K562 (cell line): ENCODE results near the gene COBLL1. TPM values are rescaled to one million over a fixed set of nuclear protein-coding genes. Genes with fewer than 3 reads are reported as not detected.

ENCODE experiments used
- ATAC-seq: fragments of 200-7000 bp; cut with Tn5 transposase; 3 replicates; pipeline ENCODE4 v1.9.1; 2020; ENCODE audit warnings: moderate library complexity
- BruUV-seq: library from RNA; stranded (reverse); fragments of 400-500 nt; replicated peaks from 2 replicates; lab custom pipeline; 2021; lab: Mats Ljungman, UMichigan
- CTCF ChIA-PET: fragments of 300-600 bp; formaldehyde crosslinking; extraction: SDS; loops from one replicate; lab custom pipeline; 2021; ENCODE audit warnings: low intra/inter-chr PET ratio; lab: Yijun Ruan, JAX
- POLR2A ChIA-PET: fragments of 300-600, 350-650 bp; sonication (Branson Sonifier 250); formaldehyde crosslinking; extraction: SDS; loops from one replicate; lab custom pipeline; 2021; ENCODE audit warnings: antibody characterized with exemption, inconsistent platforms; lab: Yijun Ruan, JAX
- DNase-seq, 4 experiments: peaks; one replicate each; pipeline versions ENCODE4 v3.0.0 to v3.0.0-alpha.2; 2011 to 2018; ENCODE audit warnings: low spot score in 3 of 4, mixed read lengths in 3 of 4; ENCODE audit errors: extremely low read depth in 1 of 4
- FAIRE-seq: peaks from 2 replicates; lab custom pipeline; 2011; peaks lifted over from hg19 to GRCh38; lab: Jason Lieb, UNC
- H2AFZ ChIP-seq: 2 replicates; pipeline ENCODE4 v1.6.0; 2011; ENCODE audit warnings: low read depth, low read length, control low read depth, inconsistent platforms
- H3K27ac ChIP-seq: fragments of 200-600 bp; 3 replicates; pipeline ENCODE4 v1.8.0; 2011; ENCODE audit warnings: low read depth, mild to moderate bottlenecking, control low read depth, inconsistent platforms, low read length, moderate library complexity, mixed read lengths; ENCODE audit errors: extremely low read depth
- H3K27me3 ChIP-seq, 2 experiments: fragments of 300-600 bp in 1 of 2; 2 replicates in 1 of 2; 3 replicates in 1 of 2; pipeline versions ENCODE4 v1.6.0 to v1.8.0; 2011; ENCODE audit warnings: inconsistent platforms in 2 of 2, low read length in 2 of 2, mild to moderate bottlenecking in 1 of 2, mixed read lengths in 1 of 2, moderate library complexity in 1 of 2; ENCODE audit not compliant: control insufficient read depth in 2 of 2, insufficient read depth in 2 of 2
- H3K36me3 ChIP-seq: fragments of 300-600 bp; 3 replicates; pipeline ENCODE4 v1.8.0; 2011; ENCODE audit warnings: mild to moderate bottlenecking, low read length, inconsistent platforms; ENCODE audit not compliant: control insufficient read depth, insufficient read depth
- H3K4me1 ChIP-seq, 2 experiments: fragments of 200-600 bp in 1 of 2; replicated peaks in 1 of 2; 2 replicates in 1 of 2; 3 replicates in 1 of 2; pipeline versions ENCODE4 v1.5.1 to v1.8.0; 2011; ENCODE audit warnings: inconsistent platforms in 2 of 2, low read length in 2 of 2, mild to moderate bottlenecking in 1 of 2, mixed read lengths in 1 of 2, moderate library complexity in 1 of 2; ENCODE audit not compliant: control insufficient read depth in 2 of 2, insufficient read depth in 2 of 2
- H3K4me2 ChIP-seq: 2 replicates; pipeline ENCODE4 v1.6.1; 2011; ENCODE audit warnings: low read length, control low read depth, inconsistent platforms, mixed read lengths; ENCODE audit not compliant: insufficient read depth
- H3K4me3 ChIP-seq: fragments of 200-600 bp; sonication (generic), shearing (Covaris generic); 2 replicates; pipeline ENCODE4 v1.5.1; 2016; ENCODE audit warnings: control low read depth, inconsistent platforms
- H3K79me2 ChIP-seq: fragments of 200-600 bp; 3 replicates; pipeline ENCODE4 v1.8.0; 2011; ENCODE audit warnings: low read length, inconsistent platforms; ENCODE audit not compliant: control insufficient read depth, insufficient read depth
- H3K9ac ChIP-seq, 2 experiments: 2 replicates each; pipeline versions ENCODE4 v1.6.0 to v1.6.1; 2011; ENCODE audit warnings: low read depth in 2 of 2, low read length in 2 of 2, control low read depth in 1 of 2, inconsistent platforms in 1 of 2, mild to moderate bottlenecking in 1 of 2, mixed read lengths in 1 of 2; ENCODE audit not compliant: insufficient read depth in 1 of 2
- H3K9me1 ChIP-seq: one replicate; pipeline ENCODE4 v1.6.0; 2011; ENCODE audit warnings: inconsistent platforms, mild to moderate bottlenecking, low read length, moderate library complexity; ENCODE audit not compliant: control insufficient read depth, insufficient read depth
- H3K9me3 ChIP-seq: replicated peaks from 2 replicates; pipeline ENCODE4 v1.5.1; 2011; ENCODE audit warnings: low read depth, low read length, inconsistent platforms; ENCODE audit not compliant: control insufficient read depth, insufficient read depth
- H4K20me1 ChIP-seq: replicated peaks from 2 replicates; pipeline ENCODE4 v1.6.1; 2011; ENCODE audit warnings: low read length, inconsistent platforms, mixed read lengths; ENCODE audit not compliant: control insufficient read depth, insufficient read depth
- CBX1 ChIP-seq: sonication (generic); IDR thresholded peaks from 2 replicates; pipeline ENCODE4 v1.6.1; 2016; ENCODE audit warnings: antibody characterized with exemption, low read depth, mild to moderate bottlenecking
- CBX3 ChIP-seq, 2 experiments: IDR thresholded peaks; 1 replicate in 1 of 2; 2 replicates in 1 of 2; pipeline ENCODE4 v1.6.1; 2012; ENCODE audit warnings: inconsistent platforms in 2 of 2, low read length in 2 of 2, borderline replicate concordance in 1 of 2, control low read depth in 1 of 2
- KDM4B ChIP-seq, 2 experiments: fragments of 450-650 bp in 1 of 2; sonication (generic) in 1 of 2; IDR thresholded peaks; 2 replicates each; pipeline ENCODE4 v1.6.1; 2016 to 2017; ENCODE audit warnings: borderline replicate concordance in 2 of 2, antibody characterized with exemption in 1 of 2, low read depth in 1 of 2, mild to moderate bottlenecking in 1 of 2
- MEF2D ChIP-seq: conservative IDR thresholded peaks from 2 replicates; pipeline ENCODE4 v1.6.1; 2016; ENCODE audit warnings: low read depth, missing genetic modification characterization, missing compliant biosample characterization
- ZSCAN29 ChIP-seq: fragments of 450-650 bp; IDR thresholded peaks from 2 replicates; pipeline ENCODE4 v1.6.1; 2017
- WGBS: fragments of 100-300 bp; shearing (Covaris generic); methylation state at CpG from one replicate; pipeline ENCODE4 v1.1.6; 2016; ENCODE audit warnings: low coverage, mixed read lengths; ENCODE audit not compliant: insufficient coverage; ENCODE audit errors: missing lambda C conversion rate; 5-methylcytosine and 5-hydroxymethylcytosine counted together
- in situ Hi-C: fragments of 300-500 bp; cut with MboI; formaldehyde crosslinking; loops from 4 replicates; pipeline ENCODE4 v1.15.0; 2018; ENCODE audit warnings: inconsistent platforms, mixed read lengths
- intact Hi-C: fragments of 100-400 bp; cut with micrococcal nuclease; formaldehyde crosslinking; loops from 2 replicates; pipeline ENCODE4 v1.14.2; 2022
- polyA plus RNA-seq, 8 experiments: library from polyadenylated mRNA; depleted of rRNA in 4 of 8; stranded (reverse) in 5 of 8; unstranded in 3 of 8; fragments of >200 nt; fragmentation: Nextera tagmentation in 2 of 8; fragmentation: Illumina TruSeq in 1 of 8; extraction: Ambion mirVana in 2 of 8; extraction: Trizol in 1 of 8; gene quantifications; 2 replicates each; pipeline versions ENCODE4 v1.2.1 to v1.2.3, GENCODE V29; 2011 to 2014; ENCODE audit warnings: inconsistent platforms in 1 of 8, missing spikeins in 1 of 8
- total RNA-seq, 7 experiments: library from RNA; depleted of rRNA in 6 of 7; stranded (reverse); fragments of >200 nt in 6 of 7; fragmentation: Illumina TruSeq in 2 of 7; extraction: Trizol in 2 of 7; gene quantifications; 2 replicates each; pipeline versions ENCODE4 v1.2.1 to v1.2.3, GENCODE V29; 2011 to 2021; ENCODE audit warnings: low replicate concordance in 1 of 7

Gene COBLL1
- total and polyA plus RNA-seq, 9 of the 15 experiments (the other 6 are each of a cell fraction or from before 2014, with no cell fraction given): 0.07 to 1.6 (median 0.71) TPM

- TF ChIP-seq ZSCAN29: no peak
- TF ChIP-seq CBX1: no peak
- TF ChIP-seq, all 486 proteins: peak for 0
These were observed 135.1 kb downstream of the COBLL1 start (continued) for GRCh38 chr2:164706522-164706921.

GRCh38 chr2:164705412-164706167, 136.0 kb downstream of the COBLL1 start:
- Histone ChIP-seq H3K9me3 (no peaks in the 10 kb centered on the region), H3K4me3 (no peak overlapping the region), H3K9ac (no peak overlapping the region), H2AFZ (no peak overlapping the region), H4K20me1 (no peaks in the 10 kb centered on the region), H3K27me3 (no peaks in the 10 kb centered on the region), H3K9me1 (no peaks in the 10 kb centered on the region), H3K4me1 (no peaks in the 10 kb centered on the region), H3K27ac (no peak overlapping the region), H3K36me3 (no peaks in the 10 kb centered on the region), H3K79me2 (no peaks in the 10 kb centered on the region), H3K4me2 (no peak overlapping the region)
- DNase-seq (no peak), ATAC-seq (no peak), FAIRE-seq (no peak)
- BruUV-seq: no TSS peak
- WGBS: 3% methylated on average over 12 of the region's 12 CpGs
- no peak for TF ChIP-seq KDM4B (IDR thresholded peaks at IDR 0.05; ENCODE audit: borderline replicate concordance in 2 of 2, low read depth in 1 of 2)
- TF ChIP-seq CBX3 (IDR thresholded peaks at IDR 0.05; ENCODE audit: borderline replicate concordance in 1 of 2, low read length in 2 of 2): no peak
- TF ChIP-seq MEF2D (tag): no peak
- in situ Hi-C loops (no loop called here), intact Hi-C loops (no loop called here)
- CTCF ChIA-PET: no interaction called here
- POLR2A ChIA-PET: no interaction called here
